Measurements from ENCODE around the gene FOXP1.

DNA sequence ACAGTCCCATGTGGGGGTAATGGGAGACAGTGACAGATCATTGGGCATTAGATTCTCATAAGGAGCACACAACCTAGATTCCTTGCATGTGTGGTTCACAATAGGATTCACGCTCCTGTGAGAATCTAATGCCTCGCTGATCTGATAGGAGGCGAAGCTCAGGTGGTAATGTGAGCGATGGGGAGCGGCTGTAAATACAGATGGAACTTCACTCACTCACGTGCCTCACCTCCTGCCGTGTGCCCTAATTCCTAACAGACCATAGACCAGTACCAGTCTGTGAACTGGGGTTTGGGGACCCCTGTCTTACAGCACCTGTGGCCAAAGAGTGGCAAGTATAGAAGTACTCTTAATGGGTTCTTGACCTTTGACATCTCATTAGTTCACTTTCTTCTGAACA, 554.7 kb downstream of the FOXP1 start:
- no peak for TF ChIP-seq SIN3A (IDR thresholded peaks at IDR 0.05; ENCODE audit: borderline replicate concordance, insufficient read depth, low read length)
- no peak for TF ChIP-seq FOXP2 (optimal IDR thresholded peaks at IDR 0.05; ENCODE audit: borderline replicate concordance, extremely low read depth, extremely low read length, insufficient read depth)
- no peak for TF ChIP-seq TAF1 (IDR thresholded peaks at IDR 0.05; ENCODE audit: borderline replicate concordance, insufficient read depth, low read length)
